GM21447 (cell line): Measurements from ENCODE around the gene RANBP1.

Experiments used
- ATAC-seq: cut with Tn5 transposase; IDR thresholded peaks from one replicate; pipeline ENCODE4 v1.9.1; 2021; ENCODE audit not compliant: unreplicated experiment

The RANBP1 gene

GRCh38 chr22:20167643-20168322 is 51.9 kb downstream of the RANBP1 start:
- no peak for ATAC-seq

- no peak for ATAC-seq
These were observed 53.4 kb downstream of the RANBP1 start for GRCh38 chr22:20169253-20169822.

GRCh38 chr22:20170170-20170569 is 54.3 kb downstream of the RANBP1 start:
- ATAC-seq: no peak

- ATAC-seq: no peak
These were observed 55.6 kb downstream of the RANBP1 start for GRCh38 chr22:20171288-20172140.

GRCh38 chr22:20172141-20172613 is 56.3 kb downstream of the RANBP1 start:
- no peak for ATAC-seq

GRCh38 chr22:20173246-20173645 is 57.3 kb downstream of the RANBP1 start:
- no peak for ATAC-seq

- ATAC-seq: no peak
These were observed 57.9 kb downstream of the RANBP1 start for GRCh38 chr22:20173772-20174171.

GRCh38 chr22:20174785-20175596 is 59.1 kb downstream of the RANBP1 start:
- no peak for ATAC-seq

- ATAC-seq: no peak
These were observed 59.6 kb downstream of the RANBP1 start for GRCh38 chr22:20175597-20175900.

- no peak for ATAC-seq
These were observed 60.6 kb downstream of the RANBP1 start for GRCh38 chr22:20176421-20177085.
